MCF 10A (cell line): Measurements from ENCODE around the gene L3MBTL4. TPM values are rescaled to one million over a fixed set of nuclear protein-coding genes. Genes with fewer than 3 reads are reported as not detected.

Source experiments
- BruUV-seq: library from RNA; stranded (reverse); fragments of 400-500 nt; replicated peaks from 2 replicates; lab custom pipeline; 2021; lab: Mats Ljungman, UMichigan
- CTCF ChIA-PET: fragments of 300-600 bp; sonication (Branson Sonifier 250); formaldehyde crosslinking; extraction: SDS; loops from one replicate; lab custom pipeline; 2021; ENCODE audit warnings: antibody characterized with exemption, inconsistent platforms; lab: Yijun Ruan, JAX
- POLR2A ChIA-PET: fragments of 300-600, 350-650 bp; sonication (Branson Sonifier 250); formaldehyde crosslinking; extraction: SDS; loops from one replicate; lab custom pipeline; 2020; ENCODE audit warnings: antibody characterized with exemption, inconsistent platforms; lab: Yijun Ruan, JAX
- DNase-seq: peaks from one replicate; pipeline ENCODE4 v3.0.0-alpha.2; 2018; ENCODE audit not compliant: unreplicated experiment
- H3K27ac Mint-ChIP-seq: one replicate; pipeline ENCODE4 v1.8.0; 2022; ENCODE audit warnings: mild to moderate bottlenecking, low read depth, mixed read lengths; ENCODE audit not compliant: unreplicated experiment
- H3K27me3 Mint-ChIP-seq: one replicate; pipeline ENCODE4 v1.8.0; 2022; ENCODE audit warnings: mixed read lengths; ENCODE audit not compliant: insufficient read depth, unreplicated experiment
- H3K36me3 Mint-ChIP-seq: one replicate; pipeline ENCODE4 v1.8.0; 2022; ENCODE audit warnings: mild to moderate bottlenecking, moderate library complexity, mixed read lengths; ENCODE audit not compliant: insufficient read depth, unreplicated experiment
- H3K4me1 Mint-ChIP-seq: one replicate; pipeline ENCODE4 v1.8.0; 2022; ENCODE audit warnings: mixed read lengths; ENCODE audit not compliant: insufficient read depth, unreplicated experiment
- H3K4me3 Mint-ChIP-seq: one replicate; pipeline ENCODE4 v1.8.0; 2022; ENCODE audit warnings: mild to moderate bottlenecking, moderate library complexity, mixed read lengths; ENCODE audit not compliant: unreplicated experiment
- H3K9me3 Mint-ChIP-seq: one replicate; pipeline ENCODE4 v1.8.0; 2022; ENCODE audit warnings: mixed read lengths; ENCODE audit not compliant: unreplicated experiment
- intact Hi-C: fragments of 100-400 bp; cut with micrococcal nuclease; formaldehyde crosslinking; loops from 2 replicates; pipeline ENCODE4 v1.14.1; 2022
- total RNA-seq: library from RNA; stranded (reverse); gene quantifications from 2 replicates; pipeline ENCODE4 v1.2.3, GENCODE V29; 2022
- TF ChIP-seq, protein P1 (sequence below): fragments of 200-600 bp; IDR thresholded peaks from one replicate; pipeline ENCODE4 v1.8.0; 2022; ENCODE audit warnings: antibody characterized with exemption, mild to moderate bottlenecking; ENCODE audit not compliant: unreplicated experiment

L3MBTL4 gene
- total RNA-seq, 1 experiment from 2014 or later, result not detected

- Mint-ChIP-seq H3K4me3 (no peak overlapping the region), H3K9me3 (no peaks in the 10 kb centered on the region), H3K27ac (no peak overlapping the region), H3K36me3 (no peaks in the 10 kb centered on the region), H3K27me3 (peaks cover 29% of the 10 kb centered on the region), H3K4me1 (peaks cover 9% of the 10 kb centered on the region)
- BruUV-seq, result no TSS peak
- ChIA-PET POLR2A (no interaction called here), CTCF (no interaction called here)
- no peak for DNase-seq
- TF ChIP-seq, protein P1, sequence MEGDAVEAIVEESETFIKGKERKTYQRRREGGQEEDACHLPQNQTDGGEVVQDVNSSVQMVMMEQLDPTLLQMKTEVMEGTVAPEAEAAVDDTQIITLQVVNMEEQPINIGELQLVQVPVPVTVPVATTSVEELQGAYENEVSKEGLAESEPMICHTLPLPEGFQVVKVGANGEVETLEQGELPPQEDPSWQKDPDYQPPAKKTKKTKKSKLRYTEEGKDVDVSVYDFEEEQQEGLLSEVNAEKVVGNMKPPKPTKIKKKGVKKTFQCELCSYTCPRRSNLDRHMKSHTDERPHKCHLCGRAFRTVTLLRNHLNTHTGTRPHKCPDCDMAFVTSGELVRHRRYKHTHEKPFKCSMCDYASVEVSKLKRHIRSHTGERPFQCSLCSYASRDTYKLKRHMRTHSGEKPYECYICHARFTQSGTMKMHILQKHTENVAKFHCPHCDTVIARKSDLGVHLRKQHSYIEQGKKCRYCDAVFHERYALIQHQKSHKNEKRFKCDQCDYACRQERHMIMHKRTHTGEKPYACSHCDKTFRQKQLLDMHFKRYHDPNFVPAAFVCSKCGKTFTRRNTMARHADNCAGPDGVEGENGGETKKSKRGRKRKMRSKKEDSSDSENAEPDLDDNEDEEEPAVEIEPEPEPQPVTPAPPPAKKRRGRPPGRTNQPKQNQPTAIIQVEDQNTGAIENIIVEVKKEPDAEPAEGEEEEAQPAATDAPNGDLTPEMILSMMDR, result no peak
- intact Hi-C loops, result no loop called here
Measured at GRCh38 chr18:5973099-5973498, 441.6 kb downstream of the L3MBTL4 start.

DNA sequence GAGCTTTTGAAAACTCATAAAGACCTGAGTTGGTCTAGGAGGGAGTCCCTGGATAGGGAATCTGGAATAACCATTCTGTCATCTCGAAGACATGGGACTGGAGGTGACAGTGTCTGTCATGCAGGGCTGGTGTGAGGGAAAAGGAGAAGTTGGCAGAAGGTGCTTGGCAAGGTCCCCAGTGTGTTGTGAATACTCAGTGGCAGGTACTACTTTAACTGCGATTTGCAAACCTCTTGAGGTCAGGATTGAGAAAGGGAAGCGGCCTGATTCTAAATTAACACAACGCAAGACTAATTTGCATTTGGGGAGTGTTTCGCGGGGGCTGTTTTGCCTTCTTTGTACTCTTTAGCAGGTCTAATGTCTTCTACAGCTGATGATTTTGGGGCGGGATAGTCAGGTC, 442.4 kb downstream of the L3MBTL4 start:
- no peak overlapping the region for H3K4me3 Mint-ChIP-seq
- H3K9me3 Mint-ChIP-seq, result no peaks in the 10 kb centered on the region
- peaks cover 9% of the 10 kb centered on the region for H3K4me1 Mint-ChIP-seq
- ChIA-PET POLR2A (no interaction called here), CTCF (no interaction called here)
- H3K27ac Mint-ChIP-seq, result no peak overlapping the region
- H3K36me3 Mint-ChIP-seq, result no peaks in the 10 kb centered on the region
- BruUV-seq, result no TSS peak
- H3K27me3 Mint-ChIP-seq, result peaks cover 29% of the 10 kb centered on the region
- intact Hi-C loops, result no loop called here
- TF ChIP-seq, protein P1, result no peak
- DNase-seq, result no peak

DNA sequence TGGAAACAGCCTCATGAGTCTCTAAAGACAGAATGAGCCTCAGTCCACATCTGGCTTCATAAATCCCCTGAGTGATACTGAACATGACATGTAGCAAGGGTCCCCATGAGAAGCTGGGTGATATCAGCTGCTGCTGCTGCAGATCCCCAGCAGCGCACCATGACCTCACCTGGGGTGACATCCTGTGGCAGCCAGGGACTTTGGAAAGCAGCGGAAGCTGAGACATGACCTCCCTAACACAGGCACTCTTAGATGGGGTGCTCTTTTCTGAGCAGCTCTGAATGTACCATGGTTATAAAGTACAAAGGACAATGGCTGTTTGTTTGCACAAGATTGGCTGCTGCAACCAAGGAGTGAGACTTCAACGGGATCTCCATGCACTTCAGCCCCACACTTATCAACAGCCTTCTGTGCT, 444.7 kb downstream of the L3MBTL4 start:
- BruUV-seq, result no TSS peak
- DNase-seq, result no peak
- CTCF ChIA-PET, result interaction anchor here (0.7 kb wide), 1 partner anchor 90 kb away, joined by 4 read pairs; no protein-coding TSS in a partner anchor
- Mint-ChIP-seq H3K4me1 (peaks cover 3% of the 10 kb centered on the region), H3K4me3 (no peak overlapping the region), H3K27ac (no peak overlapping the region), H3K27me3 (peaks cover 29% of the 10 kb centered on the region), H3K36me3 (no peaks in the 10 kb centered on the region), H3K9me3 (no peaks in the 10 kb centered on the region)
- POLR2A ChIA-PET, result no interaction called here
- intact Hi-C loops, result no loop called here
- TF ChIP-seq, protein P1, result no peak

DNA sequence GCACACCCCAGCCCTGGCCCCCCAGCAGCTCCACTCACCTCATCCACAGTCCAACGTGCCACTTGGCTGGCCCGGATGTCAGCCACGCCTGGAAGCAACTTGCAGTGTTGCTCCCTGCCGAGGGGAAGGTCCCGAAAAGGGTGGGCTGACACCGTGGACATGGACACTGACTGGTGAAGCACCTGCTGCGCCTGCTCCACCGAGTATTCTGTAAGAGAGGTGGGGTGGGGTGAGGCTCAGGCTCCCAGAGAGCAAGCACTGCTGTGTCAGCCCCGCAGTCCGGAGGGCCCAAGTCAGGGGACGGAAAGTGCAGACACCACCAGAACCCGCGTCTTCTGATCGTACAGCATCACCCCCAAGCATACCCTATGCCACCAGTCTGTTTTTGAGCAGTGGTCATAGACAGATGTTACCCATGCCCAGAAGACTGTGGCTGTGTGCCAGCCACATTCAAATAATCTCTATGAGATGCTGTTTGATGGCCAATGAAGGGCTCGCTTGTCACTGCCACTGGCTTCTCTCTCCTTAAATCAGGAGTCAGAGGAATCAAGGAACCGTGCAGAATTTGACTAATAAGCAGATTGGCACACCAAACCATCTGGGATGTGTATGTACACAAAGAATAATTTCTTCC, 445.2 kb downstream of the L3MBTL4 start:
- intact Hi-C loops, result no loop called here
- Mint-ChIP-seq H3K4me3 (no peak overlapping the region), H3K36me3 (no peaks in the 10 kb centered on the region), H3K9me3 (no peaks in the 10 kb centered on the region), H3K27ac (no peak overlapping the region), H3K4me1 (no peaks in the 10 kb centered on the region), H3K27me3 (peaks cover 29% of the 10 kb centered on the region)
- TF ChIP-seq, protein P1, result no peak
- ChIA-PET CTCF (interaction anchor here (0.7 kb wide), 1 partner anchor 90 kb away, joined by 4 read pairs; no protein-coding TSS in a partner anchor), POLR2A (no interaction called here)
- BruUV-seq, result no TSS peak
- DNase-seq, result no peak
